Left cardiac atrium (tissue), 4 donors: ENCODE results near the gene CCNL2. TPM values are rescaled to one million over a fixed set of nuclear protein-coding genes. Genes with fewer than 3 reads are reported as not detected.
A peak's percentile ranks its signal among the peaks of the same experiment; 100 is the strongest.
"Not testable (repeated sequence)": the region's sequence is repeated elsewhere in the genome, so short reads cannot be mapped to it uniquely, and the experiment has no call there.

ENCODE experiments used
- ATAC-seq, 2 donors: fragments of 200-7000 bp; cut with Tn5 transposase; one replicate each; pipeline ENCODE4 v1.9.1; 2020; ENCODE audit warnings: mild to moderate bottlenecking in 2 of 2, moderate library complexity in 2 of 2
- DNase-seq: peaks from one replicate; pipeline ENCODE4 v3.0.0-alpha.2; 2020
- intact Hi-C, 2 donors: fragments of 100-400 bp; cut with DNase I; formaldehyde crosslinking; loops; one replicate each; pipeline versions ENCODE4 v1.14.1 to v1.15.1; 2022 to 2023
- total RNA-seq, 2 donors: library from RNA; stranded (reverse); fragmentation: NEBNext Ultra II Directional; extraction: Animal tissue kit (Norgen Biotek cat#: 25700); gene quantifications; one replicate each; pipeline ENCODE4 v1.2.1, GENCODE V29; 2021
- donor health status: DM: no; HTN: yes; CAD: no.
- donor health status: DM: no; HTN: yes; CAD: no; lungs with severe emphysema.
- donor health status: DM: yes; HTN: yes; CAD: no.
- donor health status: Dilated cardiomyopathy.

Gene CCNL2
- total RNA-seq, 2 donors from 2014 or later = 56.0 to 89.0 TPM

DNA sequence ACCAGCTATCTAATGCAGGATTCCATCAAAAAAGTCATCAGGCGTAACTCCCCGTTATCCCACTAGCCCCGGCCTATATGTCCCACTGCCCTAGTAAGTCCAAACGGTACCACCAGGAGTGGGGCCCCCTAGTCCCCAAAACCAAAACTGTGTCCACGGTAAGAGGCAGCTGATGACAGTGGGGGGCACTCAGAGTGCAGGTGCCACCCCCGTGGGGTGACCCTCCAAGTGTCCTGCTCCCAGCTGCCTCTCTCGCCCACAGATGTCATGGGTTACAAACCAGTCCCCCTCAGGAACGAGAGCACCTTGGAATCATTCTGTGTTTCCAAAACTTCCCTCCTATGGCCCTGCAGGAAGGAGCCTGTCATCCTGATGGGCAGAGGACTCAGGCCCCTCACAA, 13.2 kb downstream of the CCNL2 start:
- intact Hi-C loops = no loop called here
- DNase-seq (no peak), ATAC-seq (no peak)

DNA sequence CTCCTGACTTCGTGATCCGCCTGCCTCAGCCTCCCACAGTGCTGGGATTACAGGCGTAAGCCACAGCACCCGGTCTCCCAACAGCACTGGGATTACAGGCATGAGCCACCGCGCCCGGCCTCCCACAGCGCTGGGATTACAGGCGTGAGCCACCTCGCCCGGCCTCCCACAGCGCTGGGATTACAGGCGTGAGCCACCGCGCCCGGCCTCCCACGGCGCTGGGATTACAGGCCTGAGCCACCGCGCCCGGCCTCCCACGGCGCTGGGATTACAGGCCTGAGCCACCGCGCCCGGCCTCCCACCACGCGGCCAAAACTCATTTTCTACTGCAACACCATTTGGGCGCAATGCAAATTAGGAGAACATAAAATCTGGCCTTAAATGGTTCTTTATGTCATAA, 13.8 kb downstream of the CCNL2 start:
- DNase-seq, intact Hi-C loops, ATAC-seq: not testable (repeated sequence)

DNA sequence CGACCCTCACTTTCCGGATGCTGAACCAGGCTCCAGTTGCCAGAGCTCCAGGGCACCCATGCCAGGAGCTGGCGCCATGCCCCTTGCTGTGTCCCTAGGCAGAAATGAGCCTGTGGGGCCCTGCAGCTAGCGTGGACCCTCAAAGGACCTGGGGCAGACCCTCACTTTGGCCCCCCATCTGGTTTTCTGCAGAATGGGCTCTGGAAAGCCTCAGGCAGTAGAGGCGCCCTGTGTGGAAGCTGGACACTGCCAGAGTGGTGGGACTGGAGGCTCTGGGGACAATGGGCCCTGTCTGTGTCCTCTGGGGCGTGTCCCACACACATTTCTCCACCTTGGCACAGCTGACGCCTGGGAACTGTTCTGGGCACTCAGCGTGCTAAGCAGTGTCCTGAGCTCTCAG, 17.8 kb downstream of the CCNL2 start:
- ATAC-seq (no peak), DNase-seq (no peak)
- intact Hi-C loops = no loop called here

DNA sequence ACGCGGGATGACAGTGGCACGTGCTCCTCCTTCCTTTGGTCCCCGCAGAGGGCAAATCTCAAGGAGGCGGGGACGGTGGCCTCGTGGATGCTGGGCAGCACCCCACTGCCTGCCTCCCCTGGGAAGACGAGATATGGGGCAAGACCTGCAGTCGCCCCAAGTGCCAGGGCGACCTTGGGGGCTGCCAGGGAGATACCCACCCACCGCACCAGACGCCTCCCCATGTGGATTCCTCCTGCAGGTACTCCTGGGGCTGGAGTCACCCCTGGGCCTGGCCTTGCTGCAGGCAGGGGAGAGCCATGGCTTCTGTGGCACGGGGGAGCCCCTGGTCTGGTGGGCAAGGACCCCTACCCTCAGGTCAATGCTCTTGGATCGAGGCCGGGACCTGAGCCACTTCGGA, 18.3 kb downstream of the CCNL2 start:
- DNase-seq (no peak), ATAC-seq (no peak)
- intact Hi-C loops = no loop called here

DNA sequence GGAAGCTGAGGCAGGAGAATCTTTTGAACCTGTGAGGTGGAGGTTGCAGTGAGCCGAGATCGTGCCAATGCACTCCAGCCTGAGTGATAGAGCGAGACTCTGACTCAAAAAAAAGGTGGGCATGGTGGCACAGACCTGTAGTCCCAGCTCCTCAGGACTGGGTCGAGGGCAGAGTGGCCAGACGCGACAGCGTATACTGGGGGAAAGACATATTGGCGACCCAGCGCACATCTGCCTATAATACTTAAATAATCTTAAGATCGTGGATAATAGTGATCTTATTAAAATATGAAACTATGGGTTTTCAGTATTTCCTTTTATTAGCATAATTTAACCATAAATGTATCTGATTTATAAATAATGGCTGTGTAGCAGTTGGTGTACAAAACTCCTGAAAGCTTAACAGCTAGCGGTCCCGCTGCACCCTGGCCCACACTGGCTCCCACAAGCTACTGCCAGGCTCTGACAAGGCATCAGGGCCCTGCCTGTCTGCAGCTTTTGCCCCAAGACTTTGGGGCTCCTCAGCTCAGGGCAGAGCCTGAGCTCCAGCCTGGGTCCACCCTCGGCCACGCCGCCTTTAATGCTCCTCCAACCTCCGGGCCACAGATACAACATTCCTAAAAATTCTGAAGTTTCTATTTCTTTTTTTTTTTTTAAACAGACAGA, 21.5 kb downstream of the CCNL2 start:
- ATAC-seq (no peak), DNase-seq (no peak)
- intact Hi-C loops = no loop called here

DNA sequence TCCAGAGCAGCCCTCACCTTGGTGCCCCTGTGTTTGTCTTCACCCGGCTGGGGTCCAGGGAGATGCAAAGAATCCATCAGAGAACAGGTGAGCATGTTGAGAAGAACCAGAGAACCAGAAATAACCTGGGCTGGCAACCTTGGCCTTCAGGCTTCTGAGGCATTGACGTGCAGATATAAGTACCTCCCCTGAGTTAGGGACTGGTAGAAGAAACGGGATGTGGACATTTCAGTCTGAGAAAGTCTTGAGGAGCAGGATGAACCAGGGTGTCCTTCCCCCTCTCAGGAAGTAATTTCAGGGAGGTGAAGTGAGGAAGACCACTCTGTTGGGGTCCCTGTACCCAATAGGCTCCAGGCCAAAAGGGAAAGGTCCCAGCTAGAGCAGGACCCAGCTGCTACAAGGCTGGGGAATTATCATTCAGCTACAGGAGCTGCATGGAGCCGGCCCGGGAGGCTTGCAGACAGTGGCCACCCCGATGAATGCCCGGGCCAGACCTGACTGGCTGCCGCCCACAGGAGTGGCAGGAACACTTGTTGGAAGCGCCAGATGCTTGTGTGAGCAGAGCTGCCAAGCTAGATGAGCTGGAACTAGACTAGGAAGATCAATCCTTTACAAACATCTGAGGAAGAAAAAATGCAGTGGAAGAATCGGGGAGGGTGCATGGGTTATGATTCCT, 22.4 kb downstream of the CCNL2 start:
- no peak for DNase-seq
- ATAC-seq = no peak
- intact Hi-C loops = no loop called here

DNA sequence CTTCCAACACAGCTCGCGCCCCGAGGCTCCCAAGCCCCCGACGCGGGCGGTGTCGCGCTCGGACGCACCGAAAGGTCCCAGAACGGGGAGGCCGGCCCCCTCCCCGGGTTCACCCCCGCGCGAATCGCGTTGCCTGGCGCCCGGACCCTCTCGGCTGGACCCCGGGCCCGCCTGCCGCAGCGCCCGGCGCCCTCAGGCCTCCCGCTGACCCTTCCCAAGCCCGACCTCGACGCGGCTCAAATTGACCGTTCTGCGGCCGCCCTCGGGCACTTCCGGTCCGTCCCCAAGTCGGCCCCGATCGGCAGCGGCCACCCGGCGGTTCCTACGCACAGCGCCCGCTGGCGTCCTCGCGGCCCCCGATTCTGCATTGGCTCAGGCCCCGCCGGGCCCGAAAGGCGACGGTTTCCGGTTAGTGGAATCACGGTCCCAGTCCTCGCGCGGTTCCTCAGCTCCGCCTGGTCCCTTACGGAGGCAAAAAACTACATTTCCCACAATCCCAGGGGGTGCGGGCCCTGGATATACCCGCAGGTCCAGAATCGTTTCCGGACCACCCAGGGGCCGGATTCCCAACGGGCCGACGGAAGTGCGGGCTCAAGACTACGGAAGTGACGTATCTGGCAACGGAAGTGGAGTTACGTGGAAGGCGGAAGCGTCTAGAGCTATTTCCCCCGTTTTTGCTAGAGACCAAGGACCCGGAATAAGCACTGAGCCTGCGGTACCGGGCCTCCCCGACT, 24.0 kb downstream of the CCNL2 start, which contains the start of gene AURKAIP1:
TSS of gene AURKAIP1 (minus strand) at position 279 of the 734 bp plus-strand sequence. CDS start 451 bp downstream, outside the sequence.
- DNase-seq (peak; percentile 99), ATAC-seq (peak; percentile 96 to 97)
- intact Hi-C loops = no loop called here

DNA sequence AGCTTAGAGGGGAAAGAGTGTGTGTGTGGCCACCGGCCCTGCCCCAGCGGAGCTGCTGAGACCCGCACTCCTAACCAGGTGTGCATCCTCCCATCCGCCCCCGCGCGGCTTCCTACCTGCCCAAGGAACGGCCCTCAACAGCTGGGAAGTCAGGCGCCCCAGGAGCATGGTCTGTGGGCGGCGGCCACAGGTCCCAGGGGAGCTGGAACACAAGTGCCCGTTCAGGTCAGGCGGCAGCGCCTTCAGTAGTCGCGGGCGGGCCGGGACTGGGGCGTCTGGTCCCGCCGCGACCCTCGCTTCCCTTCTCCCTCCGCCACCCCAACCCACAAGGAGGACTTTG, 24.6 kb downstream of the CCNL2 start:
- ATAC-seq = peak in 1 of 2 donors; percentile 4
- DNase-seq = no peak
- intact Hi-C loops = no loop called here

DNA sequence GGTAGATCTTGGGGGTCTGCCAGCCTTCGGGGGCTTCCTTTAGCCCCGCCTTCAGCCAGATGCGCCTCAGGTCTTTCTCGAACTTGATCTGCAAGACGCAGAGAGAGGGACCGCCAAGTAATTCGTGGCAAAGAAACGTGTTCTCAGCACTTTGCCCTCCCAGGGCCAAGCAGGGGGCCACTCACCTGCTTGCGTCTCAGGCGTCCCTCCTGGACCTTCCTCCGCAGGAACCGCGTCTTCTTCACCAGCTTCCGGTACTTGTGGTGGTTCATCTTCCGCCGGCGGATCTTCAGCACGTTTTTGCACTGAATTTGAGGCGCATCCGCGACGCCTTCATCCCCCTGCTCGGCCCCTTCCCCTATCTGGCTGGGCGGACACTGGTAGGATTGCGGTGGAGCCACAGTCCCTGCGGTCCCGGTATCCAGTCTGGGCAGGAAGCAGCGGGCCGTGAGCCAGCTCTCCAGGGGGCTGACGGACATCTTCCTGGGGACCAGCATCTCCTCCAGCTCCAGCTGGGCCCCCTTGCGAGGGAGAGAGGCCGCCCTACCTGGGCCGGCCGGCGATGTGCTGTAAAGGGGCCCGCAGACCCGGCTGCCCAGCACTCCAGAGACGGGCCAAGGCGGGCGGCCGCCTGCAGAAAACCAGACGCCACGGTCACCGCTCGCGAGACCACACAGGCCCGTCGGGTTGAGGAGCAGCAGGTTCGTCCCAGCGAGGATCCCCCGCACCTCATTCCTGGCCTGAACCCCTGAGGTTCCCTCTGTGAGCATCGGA, 25.1 kb downstream of the CCNL2 start:
- intact Hi-C loops = no loop called here
- DNase-seq = no peak
- no peak for ATAC-seq

DNA sequence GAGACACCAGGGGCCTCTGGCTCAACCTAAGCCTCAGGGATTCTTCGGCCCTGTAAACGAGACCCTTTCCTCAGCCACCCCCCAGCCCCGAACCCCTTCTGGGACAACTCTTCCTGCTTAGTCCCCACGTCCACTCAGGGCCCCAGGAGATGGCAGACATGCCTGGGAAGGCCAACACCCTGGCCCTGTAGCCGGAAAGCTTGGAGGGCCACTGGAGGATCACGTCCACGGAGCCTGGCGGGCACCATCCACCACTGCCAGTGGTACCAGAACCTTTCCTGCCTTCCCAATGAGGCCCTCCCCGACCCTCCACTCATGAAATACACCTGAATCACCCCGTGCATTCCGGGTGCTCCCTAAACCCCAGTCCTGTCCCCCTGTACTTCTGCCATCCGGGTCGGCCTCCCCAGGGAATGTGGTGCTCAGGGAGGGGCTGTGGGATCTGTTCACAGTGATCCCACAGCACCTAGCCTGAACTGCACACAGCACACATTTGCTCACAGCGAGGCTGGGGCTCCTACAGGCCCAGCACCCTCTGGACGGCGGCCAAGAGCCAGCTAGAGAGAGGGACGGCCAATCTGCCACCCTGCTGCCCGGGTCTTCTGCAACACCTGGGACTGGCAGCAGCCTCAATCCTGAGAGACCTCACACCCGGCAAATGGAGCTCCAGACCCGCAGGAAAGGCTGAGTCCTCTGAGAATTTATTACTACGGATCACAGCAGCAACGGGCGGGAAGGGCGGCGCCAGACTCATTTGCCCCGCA, 25.9 kb downstream of the CCNL2 start:
- DNase-seq = no peak

DNA sequence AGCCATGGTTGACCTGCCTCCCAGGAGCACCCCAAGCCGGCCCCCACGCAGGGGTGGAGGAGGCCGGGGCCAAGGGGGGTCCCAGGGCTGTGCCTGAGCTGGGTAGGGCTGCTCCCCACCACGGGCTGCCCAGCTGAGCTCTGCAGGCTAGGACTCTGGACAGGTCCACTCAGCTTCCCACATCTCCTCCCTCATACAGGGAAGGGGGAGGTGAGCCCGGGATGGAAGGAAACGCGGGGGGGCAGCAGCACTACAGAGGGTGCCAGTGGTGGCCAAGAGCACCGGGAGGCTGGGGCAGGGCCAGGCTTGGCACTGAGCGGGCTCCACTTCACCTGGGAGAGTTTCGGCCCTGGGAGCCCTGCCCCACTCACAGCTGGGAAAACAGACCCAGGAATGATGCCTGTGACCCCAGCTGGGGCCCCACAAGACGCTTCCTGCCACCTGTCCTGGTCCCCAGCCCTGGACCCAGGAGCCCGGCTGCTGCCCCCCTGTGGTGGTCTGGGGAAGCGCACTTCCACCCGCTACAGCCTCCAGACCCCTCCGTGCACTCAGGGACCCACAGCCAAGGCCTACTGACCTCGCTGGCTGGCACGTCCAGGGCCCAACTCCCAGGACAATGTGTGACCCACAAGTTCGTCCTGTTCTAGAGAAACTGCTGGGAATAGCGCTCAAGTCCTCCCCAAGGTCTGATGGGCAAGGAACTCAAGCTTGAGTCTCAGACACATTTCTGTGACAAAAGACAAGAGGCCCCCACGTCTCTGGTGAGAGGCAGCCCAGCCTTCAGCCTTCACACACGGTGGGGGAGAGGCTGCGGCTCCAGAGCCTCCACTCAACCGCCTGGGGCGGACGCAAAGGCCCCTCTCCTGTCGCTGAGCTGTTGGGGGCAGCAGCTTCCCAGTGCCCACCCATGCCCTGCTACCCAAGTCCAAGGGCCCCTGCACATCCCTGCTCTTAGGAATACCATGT, 27.1 kb downstream of the CCNL2 start:
- peak; percentile 70 for DNase-seq
- intact Hi-C loops = no loop called here
- ATAC-seq = peak in 1 of 2 donors; percentile 16

More for the DNA sequence above, 25.9 kb downstream of the CCNL2 start:
- ATAC-seq = no peak
- intact Hi-C loops = no loop called here

DNA sequence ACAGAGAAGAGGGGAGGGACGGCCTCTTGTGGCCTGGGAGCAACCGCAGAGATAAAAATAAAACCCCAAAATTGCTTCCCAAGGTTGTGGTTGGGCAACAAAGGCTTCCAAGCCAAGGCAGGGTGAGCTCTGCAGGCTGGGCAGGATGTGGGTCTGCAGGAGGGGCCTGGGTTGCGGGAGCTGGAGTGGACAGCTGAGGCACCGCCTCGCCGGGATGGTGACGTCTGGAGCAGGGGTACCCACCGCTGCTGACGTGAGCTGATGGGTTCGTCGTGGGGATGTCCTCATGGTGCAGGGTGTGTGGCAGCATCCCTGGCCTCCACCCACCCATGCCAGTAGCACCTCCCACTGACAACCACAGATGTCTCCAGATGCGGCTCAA, 27.8 kb downstream of the CCNL2 start:
- DNase-seq = no peak
- intact Hi-C loops = no loop called here
- no peak for ATAC-seq

DNA sequence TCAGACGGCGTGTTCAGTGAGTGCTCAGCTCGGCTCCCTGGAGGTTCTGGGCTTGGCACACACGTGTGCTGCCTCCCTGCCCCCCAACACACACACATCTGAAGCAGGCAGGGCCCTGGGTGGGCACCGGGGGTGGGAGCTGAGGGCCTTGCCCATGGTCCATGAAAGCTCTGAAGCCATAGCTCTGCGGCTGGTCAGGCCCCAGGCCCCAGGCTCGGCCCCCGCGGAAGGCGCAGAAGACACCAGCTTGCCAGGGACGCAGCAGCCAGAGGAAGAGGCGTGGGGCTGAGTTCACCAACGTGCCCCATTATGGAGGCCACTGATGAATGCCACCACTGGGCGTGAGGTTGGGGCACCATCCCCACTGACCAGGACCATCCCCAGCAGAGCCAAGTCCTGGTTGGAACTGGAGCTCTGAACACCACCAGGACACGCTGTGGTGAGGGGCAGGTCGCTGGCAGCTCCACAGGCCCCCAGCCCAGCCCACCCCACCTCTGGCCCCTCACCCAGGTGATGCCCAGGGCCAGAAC, 28.3 kb downstream of the CCNL2 start:
- ATAC-seq (no peak), DNase-seq (no peak)
- intact Hi-C loops = no loop called here

DNA sequence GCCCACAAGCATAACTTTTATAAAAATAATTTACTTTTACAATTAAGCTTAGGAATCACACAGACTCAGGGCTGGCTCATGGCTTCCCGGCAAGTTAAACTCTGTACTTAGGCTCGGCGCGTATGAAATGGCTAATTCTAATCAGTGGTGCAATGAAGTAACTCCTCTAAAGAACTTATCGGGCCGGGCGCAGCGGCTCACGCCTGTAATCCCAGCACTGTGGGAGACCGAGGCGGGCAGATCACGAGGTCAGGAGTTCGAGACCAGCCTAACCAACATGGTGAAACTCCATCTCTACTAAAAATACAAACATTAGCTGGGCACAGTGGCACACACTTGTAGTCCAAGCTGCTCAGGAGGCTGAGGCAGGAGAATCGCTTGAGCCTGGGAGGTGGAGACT, 29.0 kb downstream of the CCNL2 start:
- intact Hi-C loops, ATAC-seq: not testable (repeated sequence)
- peak; percentile 8 for DNase-seq

DNA sequence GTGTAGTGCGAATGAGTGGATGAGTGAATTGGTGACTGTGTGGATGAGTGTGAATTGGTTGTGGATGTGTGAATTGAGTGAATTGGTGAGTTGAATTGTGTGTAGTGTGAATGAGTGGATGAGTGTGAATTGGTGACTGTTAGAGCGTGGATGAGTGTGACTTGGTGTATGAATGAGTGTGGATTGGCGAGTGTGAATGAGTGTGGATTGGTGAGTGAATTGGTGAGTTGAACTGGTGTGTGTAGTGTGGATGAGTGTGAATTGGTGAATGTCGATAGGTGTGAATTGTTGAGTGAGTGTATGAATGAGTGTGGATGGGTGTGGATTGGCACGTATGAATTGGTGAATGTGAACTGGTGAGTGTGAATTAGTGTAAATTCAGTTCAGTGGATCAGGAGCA, 31.8 kb downstream of the CCNL2 start:
- intact Hi-C loops = no loop called here
- DNase-seq (no peak), ATAC-seq (no peak)

DNA sequence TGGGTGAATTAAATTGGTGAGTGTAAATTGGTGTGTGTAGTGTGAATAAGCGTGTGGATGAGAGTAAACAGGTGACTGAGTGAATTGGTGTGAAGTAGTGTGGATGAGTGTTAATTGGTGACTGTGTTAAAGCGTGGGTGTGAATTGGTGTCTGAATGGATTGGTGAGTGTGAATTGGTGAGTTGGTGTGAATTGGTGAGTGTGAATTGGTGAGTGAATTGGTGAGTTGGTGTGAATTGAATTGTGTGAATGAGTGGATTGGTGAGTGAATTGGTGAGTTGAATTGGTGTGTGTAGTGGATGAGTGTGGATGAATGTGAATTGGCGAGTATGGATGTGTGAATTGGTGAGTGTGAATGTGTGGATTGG, 32.5 kb downstream of the CCNL2 start:
- intact Hi-C loops = no loop called here
- DNase-seq (no peak), ATAC-seq (no peak)

DNA sequence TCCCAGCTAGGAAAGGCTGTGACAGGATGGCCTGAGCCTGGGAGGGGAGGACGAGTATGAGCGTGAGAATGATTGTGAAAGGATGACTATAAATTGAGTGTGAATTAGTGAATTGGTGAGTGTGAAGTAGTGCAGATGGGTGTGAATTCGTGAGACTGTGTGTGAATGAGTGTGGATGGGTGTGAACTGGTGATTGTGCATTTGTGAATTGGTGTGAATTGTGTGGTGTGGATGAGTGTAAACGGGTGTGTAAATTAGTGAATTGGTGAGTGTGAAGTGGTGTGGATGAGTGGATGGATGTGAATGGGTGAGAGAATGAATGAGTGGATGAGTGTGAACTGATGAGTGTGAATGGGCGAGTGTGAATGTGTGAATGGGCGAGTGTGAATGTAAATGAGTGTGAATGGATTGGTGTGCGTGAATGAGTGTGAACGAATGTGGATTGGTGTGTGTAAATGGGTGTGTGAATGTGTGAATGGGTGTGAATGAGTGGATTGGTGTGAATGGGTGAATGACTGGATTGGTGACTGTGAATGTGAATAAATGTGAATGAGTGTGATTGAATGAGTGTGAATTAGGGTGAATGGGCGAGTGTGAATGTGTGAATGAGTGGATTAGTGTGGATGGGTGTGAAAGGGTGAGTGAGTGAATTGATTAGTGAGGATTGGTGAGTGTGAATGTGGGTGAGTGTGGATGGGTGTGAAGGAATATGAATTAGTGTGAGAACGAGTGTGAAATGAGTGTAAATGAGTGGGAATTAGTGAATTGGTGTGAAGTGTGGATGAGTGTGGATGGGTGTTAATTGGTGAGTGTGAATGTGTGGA, 33.0 kb downstream of the CCNL2 start:
- no peak for ATAC-seq
- intact Hi-C loops = no loop called here
- DNase-seq = no peak
